ENCODE results near the gene WWP2. TPM values are rescaled to one million over a fixed set of nuclear protein-coding genes. Genes with fewer than 3 reads are reported as not detected.
"Not testable (repeated sequence)": the region's sequence is repeated elsewhere in the genome, so short reads cannot be mapped to it uniquely, and the experiment has no call there.

Gene WWP2
- polyA plus RNA-seq, 3 donors: 29.6 to 54.4 (median 46.0) TPM

- H4K20me1 ChIP-seq (ENCODE audit: insufficient read depth, low read length); H3K36me3 Mint-ChIP-seq; H3K27ac ChIP-seq (ENCODE audit: low read depth in 1 of 2, low read length in 2 of 2); H3K4me3 Mint-ChIP-seq; H3K9me3 ChIP-seq (replicated peaks in 1 of 2; ENCODE audit: control insufficient read depth in 1 of 2, insufficient read depth in 1 of 2, low read length in 2 of 2); H3K4me3 ChIP-seq (replicated peaks in 1 of 3; ENCODE audit: low read depth in 2 of 3, low read length in 3 of 3); H3K9ac ChIP-seq (ENCODE audit: insufficient read depth, low read length, poor library complexity, severe bottlenecking); intact Hi-C loops (cut with micrococcal nuclease); H3K27me3 ChIP-seq (ENCODE audit: control insufficient read depth in 2 of 2, insufficient read depth in 2 of 2, low read length in 2 of 2); H3K4me2 ChIP-seq (replicated peaks; ENCODE audit: extremely low read depth, low read length, poor library complexity, severe bottlenecking); H3K27me3 Mint-ChIP-seq (ENCODE audit: low read depth in 3 of 3); H2AFZ ChIP-seq (ENCODE audit: insufficient read depth, low read depth, low read length, poor library complexity, severe bottlenecking); H3K4me1 Mint-ChIP-seq; H3K27ac Mint-ChIP-seq; H3K9me3 Mint-ChIP-seq; H3K36me3 ChIP-seq (replicated peaks in 1 of 2; ENCODE audit: control insufficient read depth in 1 of 2, insufficient read depth in 2 of 2, low read length in 2 of 2); DNase-seq; H3K79me2 ChIP-seq (ENCODE audit: insufficient read depth, low read length); H3K4me1 ChIP-seq (ENCODE audit: control insufficient read depth in 1 of 2, insufficient read depth in 2 of 2, low read length in 2 of 2): not testable (repeated sequence)
- 100% methylated on average over 3 of the region's 24 CpGs for WGBS (ENCODE audit: insufficient coverage)
Observed at GRCh38 chr16:69952572-69953355, 190.6 kb downstream of the WWP2 start.

DNA sequence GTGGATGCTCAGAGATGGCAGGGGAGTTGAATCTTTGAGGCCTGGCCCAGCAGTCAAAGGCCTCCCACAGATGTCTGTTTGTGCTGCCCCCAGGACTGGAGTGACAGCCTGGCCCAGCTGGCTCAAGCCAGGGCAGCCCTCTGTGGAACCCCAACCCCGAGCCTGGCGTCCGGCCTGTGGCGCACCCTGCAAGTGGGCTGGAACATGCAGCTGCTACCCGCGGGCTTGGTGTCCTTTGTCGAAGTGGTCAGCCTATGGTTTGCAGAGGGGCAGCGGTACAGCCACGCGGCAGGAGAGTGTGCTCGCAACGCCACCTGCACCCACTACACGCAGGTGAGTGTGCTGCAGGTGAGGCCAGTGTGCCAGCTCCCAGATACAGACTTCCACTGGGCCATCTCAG, 192.1 kb downstream of the WWP2 start:
- no CpG with 5 or more reads among the region's 13 CpGs for WGBS (ENCODE audit: insufficient coverage)
- H3K27me3 Mint-ChIP-seq (ENCODE audit: low read depth in 3 of 3); H3K9ac ChIP-seq (ENCODE audit: insufficient read depth, low read length, poor library complexity, severe bottlenecking); H3K27ac Mint-ChIP-seq; H3K9me3 Mint-ChIP-seq; H4K20me1 ChIP-seq (ENCODE audit: insufficient read depth, low read length); H3K27ac ChIP-seq (ENCODE audit: low read depth in 1 of 2, low read length in 2 of 2); H3K79me2 ChIP-seq (ENCODE audit: insufficient read depth, low read length); H3K4me3 ChIP-seq (replicated peaks in 1 of 3; ENCODE audit: low read depth in 2 of 3, low read length in 3 of 3); H2AFZ ChIP-seq (ENCODE audit: insufficient read depth, low read depth, low read length, poor library complexity, severe bottlenecking); H3K9me3 ChIP-seq (replicated peaks in 1 of 2; ENCODE audit: control insufficient read depth in 1 of 2, insufficient read depth in 1 of 2, low read length in 2 of 2); H3K36me3 Mint-ChIP-seq; H3K4me1 ChIP-seq (ENCODE audit: control insufficient read depth in 1 of 2, insufficient read depth in 2 of 2, low read length in 2 of 2); intact Hi-C loops (cut with micrococcal nuclease); H3K4me3 Mint-ChIP-seq; H3K4me1 Mint-ChIP-seq; DNase-seq; H3K36me3 ChIP-seq (replicated peaks in 1 of 2; ENCODE audit: control insufficient read depth in 1 of 2, insufficient read depth in 2 of 2, low read length in 2 of 2); H3K4me2 ChIP-seq (replicated peaks; ENCODE audit: extremely low read depth, low read length, poor library complexity, severe bottlenecking); H3K27me3 ChIP-seq (ENCODE audit: control insufficient read depth in 2 of 2, insufficient read depth in 2 of 2, low read length in 2 of 2): not testable (repeated sequence)

DNA sequence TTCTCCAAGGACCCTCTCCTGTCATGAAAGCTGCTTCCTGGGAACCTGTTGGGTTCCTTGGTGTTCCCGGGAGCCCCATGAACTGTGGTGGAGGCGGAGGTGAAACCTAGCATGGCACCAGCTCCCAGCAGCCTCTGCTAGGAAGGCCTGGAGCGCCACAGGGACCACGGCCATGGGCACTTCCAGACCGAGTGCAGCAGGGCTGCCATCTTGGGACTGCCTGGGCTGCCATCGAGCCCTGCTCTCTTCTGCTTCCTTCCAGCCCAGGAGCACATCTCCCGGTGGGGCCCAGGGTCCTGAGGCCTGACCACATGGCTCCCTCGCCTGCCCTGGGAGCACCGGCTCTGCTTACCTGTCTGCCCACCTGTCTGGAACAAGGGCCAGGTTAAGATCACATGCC, 201.2 kb downstream of the WWP2 start:
- H3K79me2 ChIP-seq (ENCODE audit: insufficient read depth, low read length); H3K4me3 Mint-ChIP-seq; H3K27me3 Mint-ChIP-seq (ENCODE audit: low read depth in 3 of 3); H3K4me1 ChIP-seq (ENCODE audit: control insufficient read depth in 1 of 2, insufficient read depth in 2 of 2, low read length in 2 of 2); H3K9me3 ChIP-seq (replicated peaks in 1 of 2; ENCODE audit: control insufficient read depth in 1 of 2, insufficient read depth in 1 of 2, low read length in 2 of 2); intact Hi-C loops (cut with micrococcal nuclease); H3K4me2 ChIP-seq (replicated peaks; ENCODE audit: extremely low read depth, low read length, poor library complexity, severe bottlenecking); H3K27me3 ChIP-seq (ENCODE audit: control insufficient read depth in 2 of 2, insufficient read depth in 2 of 2, low read length in 2 of 2); H3K27ac ChIP-seq (ENCODE audit: low read depth in 1 of 2, low read length in 2 of 2); H3K27ac Mint-ChIP-seq; H3K36me3 ChIP-seq (replicated peaks in 1 of 2; ENCODE audit: control insufficient read depth in 1 of 2, insufficient read depth in 2 of 2, low read length in 2 of 2); H3K36me3 Mint-ChIP-seq; H4K20me1 ChIP-seq (ENCODE audit: insufficient read depth, low read length); H2AFZ ChIP-seq (ENCODE audit: insufficient read depth, low read depth, low read length, poor library complexity, severe bottlenecking); H3K9ac ChIP-seq (ENCODE audit: insufficient read depth, low read length, poor library complexity, severe bottlenecking); H3K9me3 Mint-ChIP-seq; H3K4me3 ChIP-seq (replicated peaks in 1 of 3; ENCODE audit: low read depth in 2 of 3, low read length in 3 of 3); DNase-seq; H3K4me1 Mint-ChIP-seq: not testable (repeated sequence)
- WGBS (ENCODE audit: insufficient coverage): no CpG with 5 or more reads among the region's 9 CpGs

- H3K27me3 Mint-ChIP-seq (ENCODE audit: low read depth in 3 of 3); H2AFZ ChIP-seq (ENCODE audit: insufficient read depth, low read depth, low read length, poor library complexity, severe bottlenecking): not testable (repeated sequence)
- H3K4me3 Mint-ChIP-seq: peak overlapping the region; percentile 66 to 75
Observed at GRCh38 chr16:69964960-69965660, 203.0 kb downstream of the WWP2 start.

More at GRCh38 chr16:69964960-69965660, 203.0 kb downstream of the WWP2 start:
- H3K27ac Mint-ChIP-seq; H3K79me2 ChIP-seq (ENCODE audit: insufficient read depth, low read length); H3K4me1 ChIP-seq (ENCODE audit: control insufficient read depth in 1 of 2, insufficient read depth in 2 of 2, low read length in 2 of 2); H3K4me1 Mint-ChIP-seq; intact Hi-C loops (cut with micrococcal nuclease); H3K36me3 Mint-ChIP-seq; H3K9ac ChIP-seq (ENCODE audit: insufficient read depth, low read length, poor library complexity, severe bottlenecking); H3K9me3 ChIP-seq (replicated peaks in 1 of 2; ENCODE audit: control insufficient read depth in 1 of 2, insufficient read depth in 1 of 2, low read length in 2 of 2); H3K27ac ChIP-seq (ENCODE audit: low read depth in 1 of 2, low read length in 2 of 2); H4K20me1 ChIP-seq (ENCODE audit: insufficient read depth, low read length); DNase-seq; H3K36me3 ChIP-seq (replicated peaks in 1 of 2; ENCODE audit: control insufficient read depth in 1 of 2, insufficient read depth in 2 of 2, low read length in 2 of 2); H3K4me2 ChIP-seq (replicated peaks; ENCODE audit: extremely low read depth, low read length, poor library complexity, severe bottlenecking); H3K27me3 ChIP-seq (ENCODE audit: control insufficient read depth in 2 of 2, insufficient read depth in 2 of 2, low read length in 2 of 2); H3K9me3 Mint-ChIP-seq: not testable (repeated sequence)
- H3K4me3 ChIP-seq (replicated peaks in 1 of 3; ENCODE audit: low read depth in 2 of 3, low read length in 3 of 3): peak overlapping the region in 1 of 3 experiments; percentile 24
- WGBS (ENCODE audit: insufficient coverage): 0% methylated on average over 12 of the region's 68 CpGs
